ENCODE results near the gene OPA3. TPM values are rescaled to one million over a fixed set of nuclear protein-coding genes. Genes with fewer than 3 reads are reported as not detected.
A peak's percentile ranks its signal among the peaks of the same experiment; 100 is the strongest.

Gene OPA3
- total and polyA plus RNA-seq, 10 of the 15 experiments (the other 5 are each of a cell fraction or from before 2014, with no cell fraction given), result 2.2 to 24.3 (median 13.3) TPM

- TF ChIP-seq ZNF687 (IDR thresholded peaks at IDR 0.05), result no peak
- no peak for TF ChIP-seq ZNF592 (IDR thresholded peaks at IDR 0.05)
- no peak for TF ChIP-seq RAD51 (IDR thresholded peaks at IDR 0.05)
- TF ChIP-seq ZNF622 (IDR thresholded peaks at IDR 0.05), result no peak
- no peak for TF ChIP-seq RELB (IDR thresholded peaks at IDR 0.05; ENCODE audit: low read depth)
- TF ChIP-seq CREB1 (IDR thresholded peaks at IDR 0.05; ENCODE audit: low read depth), result peak; percentile 61; the same call in 1 of the 2 replicates
- no peak for TF ChIP-seq MEF2B (IDR thresholded peaks at IDR 0.05; ENCODE audit: partially characterized antibody, poor library complexity, severe bottlenecking)
- peak; percentile 95 for TF ChIP-seq HCFC1 (IDR thresholded peaks at IDR 0.05; ENCODE audit: low read length)
- TF ChIP-seq HDAC2 (IDR thresholded peaks at IDR 0.05), result no peak
- no peak for TF ChIP-seq MTA2 (IDR thresholded peaks at IDR 0.05; ENCODE audit: low read depth)
- TF ChIP-seq TCF3 (IDR thresholded peaks at IDR 0.05; ENCODE audit: borderline replicate concordance, insufficient read depth, low read depth, low read length), result no peak
- no peak for TF ChIP-seq HDAC6 (IDR thresholded peaks at IDR 0.05; ENCODE audit: unreplicated experiment)
Measured at GRCh38 chr19:45523642-45524256, 60.9 kb downstream of the OPA3 start (continued).

Data from GM12878 (cell line).